Measurements from ENCODE around the gene VCAM1.

Gene VCAM1

DNA sequence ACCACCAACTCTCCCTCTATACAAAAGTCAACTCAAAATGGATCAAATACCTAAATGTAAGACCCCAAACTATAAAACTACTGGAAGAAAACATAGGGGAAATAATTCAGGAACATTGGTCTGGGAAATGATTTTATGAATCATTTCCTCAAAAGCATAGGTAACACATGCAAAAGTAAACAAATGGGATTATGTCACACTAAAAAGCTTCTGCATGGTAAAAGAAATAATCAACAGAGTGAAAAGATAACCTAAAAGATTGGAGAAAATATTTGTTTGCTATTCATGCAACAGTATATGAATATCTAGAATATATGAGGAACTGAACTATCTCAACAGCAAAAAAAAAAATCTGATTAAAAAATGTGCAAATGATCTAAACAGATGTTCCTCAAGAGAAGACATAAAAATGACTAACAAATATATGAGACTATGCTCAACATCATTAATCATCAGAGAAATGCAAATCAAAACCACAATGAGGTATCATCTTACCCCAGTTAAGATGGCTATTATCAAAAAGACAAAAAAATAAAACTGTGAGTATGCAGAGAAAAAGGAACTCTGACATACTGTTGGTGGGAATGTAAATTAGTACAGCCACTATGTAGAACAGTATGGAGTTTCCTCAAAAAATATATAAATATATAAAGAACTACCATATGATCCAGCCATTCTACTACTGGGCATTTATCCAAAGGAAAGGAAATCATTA lies 47.8 kb downstream of the VCAM1 start:
- no peaks in the 10 kb centered on the region for H3K36me3 ChIP-seq (ENCODE audit: control insufficient read depth, low read length)
- no peaks in the 10 kb centered on the region for H3K27me3 ChIP-seq (ENCODE audit: control insufficient read depth, low read length)
- no peaks in the 10 kb centered on the region for H3K9me3 ChIP-seq (ENCODE audit: control insufficient read depth, insufficient read depth, low read length)
- 0 out of 2 replicates have a peak, but pooled peaks cover 3% of the 10 kb centered on the region for H3K4me1 ChIP-seq (ENCODE audit: control insufficient read depth, low read length)
- no peak overlapping the region for H3K4me3 ChIP-seq (ENCODE audit: low read length)
- H3K79me2 ChIP-seq (ENCODE audit: control insufficient read depth, low read length) = no peaks in the 10 kb centered on the region
- H3K27ac ChIP-seq (ENCODE audit: low read depth, low read length) = no peak overlapping the region
- no peaks in the 10 kb centered on the region for H4K20me1 ChIP-seq (ENCODE audit: control insufficient read depth, insufficient read depth, low read depth, low read length)
- no peaks in the 10 kb centered on the region for H3K9me2 ChIP-seq (replicated peaks; ENCODE audit: control insufficient read depth, low read length)
- no peaks in the 10 kb centered on the region for H3F3A ChIP-seq (ENCODE audit: control insufficient read depth, insufficient read depth)
- H3K4me2 ChIP-seq (ENCODE audit: low read length) = no peak overlapping the region
- TF ChIP-seq EZH2phosphoT487 (IDR thresholded peaks at IDR 0.05; ENCODE audit: borderline replicate concordance, low read length) (no peak), CTCF (IDR thresholded peaks at IDR 0.05; ENCODE audit: low read depth, low read length, poor library complexity, severe bottlenecking) (no peak)

DNA sequence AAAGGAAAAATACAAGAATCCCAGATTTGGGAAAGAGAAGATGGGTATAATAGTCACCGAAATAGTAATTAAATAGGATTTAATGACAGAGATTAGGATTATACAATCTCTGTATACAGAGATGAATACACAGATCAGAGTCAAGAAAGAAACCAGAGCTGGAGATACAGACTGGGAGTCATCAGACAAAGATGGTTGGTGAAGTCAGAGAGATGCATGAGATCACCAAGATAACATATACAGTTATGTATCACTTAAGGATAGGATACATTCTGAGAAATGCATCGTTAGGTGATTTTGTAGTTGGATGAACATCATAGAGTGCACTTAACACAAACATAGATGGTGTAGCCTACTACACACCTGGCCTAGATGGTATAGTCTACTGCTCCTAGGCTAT lies 49.8 kb downstream of the VCAM1 start:
- Histone ChIP-seq H3K27me3 (ENCODE audit: control insufficient read depth, low read length) (no peaks in the 10 kb centered on the region), H3K4me2 (ENCODE audit: low read length) (no peak overlapping the region), H3K27ac (ENCODE audit: low read depth, low read length) (no peak overlapping the region), H3K9me3 (ENCODE audit: control insufficient read depth, insufficient read depth, low read length) (no peaks in the 10 kb centered on the region), H3F3A (ENCODE audit: control insufficient read depth, insufficient read depth) (no peaks in the 10 kb centered on the region), H3K9me2 (replicated peaks; ENCODE audit: control insufficient read depth, low read length) (no peaks in the 10 kb centered on the region), H3K36me3 (ENCODE audit: control insufficient read depth, low read length) (no peaks in the 10 kb centered on the region), H4K20me1 (ENCODE audit: control insufficient read depth, insufficient read depth, low read depth, low read length) (no peaks in the 10 kb centered on the region), H3K4me3 (ENCODE audit: low read length) (no peak overlapping the region), H3K79me2 (ENCODE audit: control insufficient read depth, low read length) (no peaks in the 10 kb centered on the region), H3K4me1 (ENCODE audit: control insufficient read depth, low read length) (0 out of 2 replicates have a peak, but pooled peaks cover 3% of the 10 kb centered on the region)
- no peak for TF ChIP-seq CTCF (IDR thresholded peaks at IDR 0.05; ENCODE audit: low read depth, low read length, poor library complexity, severe bottlenecking)

- Histone ChIP-seq H3K27ac (ENCODE audit: low read depth, low read length) (no peak overlapping the region), H3K9me2 (replicated peaks; ENCODE audit: control insufficient read depth, low read length) (no peaks in the 10 kb centered on the region), H3K36me3 (ENCODE audit: control insufficient read depth, low read length) (no peaks in the 10 kb centered on the region), H3K4me1 (ENCODE audit: control insufficient read depth, low read length) (0 out of 2 replicates have a peak, but pooled peaks cover 3% of the 10 kb centered on the region), H4K20me1 (ENCODE audit: control insufficient read depth, insufficient read depth, low read depth, low read length) (no peaks in the 10 kb centered on the region), H3F3A (ENCODE audit: control insufficient read depth, insufficient read depth) (no peaks in the 10 kb centered on the region), H3K79me2 (ENCODE audit: control insufficient read depth, low read length) (no peaks in the 10 kb centered on the region), H3K4me2 (ENCODE audit: low read length) (no peak overlapping the region), H3K27me3 (ENCODE audit: control insufficient read depth, low read length) (no peaks in the 10 kb centered on the region), H3K4me3 (ENCODE audit: low read length) (no peak overlapping the region), H3K9me3 (ENCODE audit: control insufficient read depth, insufficient read depth, low read length) (no peaks in the 10 kb centered on the region)
- TF ChIP-seq EZH2phosphoT487 (IDR thresholded peaks at IDR 0.05; ENCODE audit: borderline replicate concordance, low read length) = no peak
- TF ChIP-seq CTCF (IDR thresholded peaks at IDR 0.05; ENCODE audit: low read depth, low read length, poor library complexity, severe bottlenecking) = no peak
Observed at GRCh38 chr1:100769906-100770646, 50.5 kb downstream of the VCAM1 start.
